ENCODE results near the gene DHRS11. TPM values are rescaled to one million over a fixed set of nuclear protein-coding genes. Genes with fewer than 3 reads are reported as not detected.

DHRS11 gene
- total RNA-seq, 1 experiment from 2014 or later = 38.0 TPM

GRCh38 chr17:36578671-36579070, 13.0 kb upstream of the DHRS11 start:
- ATAC-seq (no peak), DNase-seq (ENCODE audit: low spot score) (no peak)
- no peaks in the 10 kb centered on the region for H3K4me1 Mint-ChIP-seq
- H3K27me3 Mint-ChIP-seq (ENCODE audit: low read depth) = no peaks in the 10 kb centered on the region
- POLR2A ChIA-PET = no interaction called here
- H3K4me3 Mint-ChIP-seq = no peak overlapping the region
- CTCF ChIA-PET = interaction anchor here (0.5 to 0.7 kb wide), 2 partner anchors 25 to 827 kb away, joined by 3 read pairs; no protein-coding TSS in a partner anchor
- H3K9me3 Mint-ChIP-seq = no peaks in the 10 kb centered on the region
- no peak for TF ChIP-seq USF1 (CRISPR knock-in tag; IDR thresholded peaks at IDR 0.05)
- TF ChIP-seq TP53 (CRISPR knock-in tag; IDR thresholded peaks at IDR 0.05) = no peak
- TF ChIP-seq TEAD1 (CRISPR knock-in tag; IDR thresholded peaks at IDR 0.05) = no peak
- TF ChIP-seq ZNF416 (CRISPR knock-in tag; IDR thresholded peaks at IDR 0.05) = no peak
- H3K36me3 Mint-ChIP-seq = peaks cover 30% of the 10 kb centered on the region
- no peak overlapping the region for H3K27ac Mint-ChIP-seq

GRCh38 chr17:36583787-36584186, 7.9 kb upstream of the DHRS11 start:
- H3K9me3 Mint-ChIP-seq = no peaks in the 10 kb centered on the region
- H3K27me3 Mint-ChIP-seq (ENCODE audit: low read depth) = no peaks in the 10 kb centered on the region
- ChIA-PET POLR2A (no interaction called here), CTCF (no interaction called here)
- no peak overlapping the region for H3K27ac Mint-ChIP-seq
- H3K4me1 Mint-ChIP-seq = no peaks in the 10 kb centered on the region
- TF ChIP-seq JUN (CRISPR knock-in tag; IDR thresholded peaks at IDR 0.05) (no peak), SOX15 (CRISPR knock-in tag; IDR thresholded peaks at IDR 0.05) (no peak), HMGXB4 (CRISPR knock-in tag; IDR thresholded peaks at IDR 0.05) (no peak), ATF6 (CRISPR knock-in tag; IDR thresholded peaks at IDR 0.05) (no peak), ZNF423 (CRISPR knock-in tag; IDR thresholded peaks at IDR 0.05) (no peak), KAT7 (CRISPR knock-in tag; IDR thresholded peaks at IDR 0.05; ENCODE audit: borderline replicate concordance) (no peak), IRF1 (CRISPR knock-in tag; IDR thresholded peaks at IDR 0.05) (no peak), FOXJ3 (CRISPR knock-in tag; IDR thresholded peaks at IDR 0.05; ENCODE audit: borderline replicate concordance) (no peak), NFE2L1 (CRISPR knock-in tag; IDR thresholded peaks at IDR 0.05) (no peak), EMX1 (CRISPR knock-in tag; IDR thresholded peaks at IDR 0.05) (no peak), GTF2I (CRISPR knock-in tag; conservative IDR thresholded peaks at IDR 0.05) (no peak), ZNF671 (CRISPR knock-in tag; IDR thresholded peaks at IDR 0.05) (no peak), TCF7 (CRISPR knock-in tag; IDR thresholded peaks at IDR 0.05; ENCODE audit: low read depth) (no peak), FOXP4 (CRISPR knock-in tag; IDR thresholded peaks at IDR 0.05) (no peak), SMAD3 (CRISPR knock-in tag; IDR thresholded peaks at IDR 0.05; ENCODE audit: borderline replicate concordance) (no peak), ELF4 (CRISPR knock-in tag; IDR thresholded peaks at IDR 0.05; ENCODE audit: low read depth) (no peak), ZNF121 (CRISPR knock-in tag; IDR thresholded peaks at IDR 0.05) (no peak), IRF2 (CRISPR knock-in tag; IDR thresholded peaks at IDR 0.05; ENCODE audit: borderline replicate concordance, low read depth) (no peak)
- H3K4me3 Mint-ChIP-seq = no peak overlapping the region
- ATAC-seq = no peak
- DNase-seq (ENCODE audit: low spot score) = no peak
- peaks cover 45% of the 10 kb centered on the region for H3K36me3 Mint-ChIP-seq

Data from WTC11 (cell line).